HS-5 (cell line): ENCODE measurements around the gene ANGPTL1.
"Not testable (repeated sequence)": the region's sequence is repeated elsewhere in the genome, so short reads cannot be mapped to it uniquely, and the experiment has no call there.

Experiments used
- DNase-seq: peaks from one replicate; pipeline ENCODE4 v3.0.0-alpha.2; 2012; ENCODE audit warnings: low read depth

ANGPTL1 gene

DNA sequence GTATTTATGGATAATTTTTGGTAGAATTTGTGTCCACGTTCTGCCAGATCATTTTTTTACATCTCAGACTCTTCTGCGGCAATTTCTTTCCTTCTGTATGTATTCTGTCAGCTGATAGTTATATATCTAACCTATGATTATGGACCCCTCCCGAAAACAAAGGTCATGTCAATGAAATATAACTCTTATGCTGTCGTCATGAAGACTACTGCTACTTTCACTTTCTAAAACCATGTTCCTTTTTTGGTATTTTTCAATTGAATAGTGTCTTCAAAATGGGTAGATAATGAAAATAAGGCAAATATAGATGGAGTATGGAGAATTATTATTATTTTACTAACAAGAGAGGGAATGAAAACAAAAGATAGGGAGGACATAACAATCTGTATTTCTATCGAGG, 3.2 kb downstream of the ANGPTL1 start:
- no peak for DNase-seq

DNA sequence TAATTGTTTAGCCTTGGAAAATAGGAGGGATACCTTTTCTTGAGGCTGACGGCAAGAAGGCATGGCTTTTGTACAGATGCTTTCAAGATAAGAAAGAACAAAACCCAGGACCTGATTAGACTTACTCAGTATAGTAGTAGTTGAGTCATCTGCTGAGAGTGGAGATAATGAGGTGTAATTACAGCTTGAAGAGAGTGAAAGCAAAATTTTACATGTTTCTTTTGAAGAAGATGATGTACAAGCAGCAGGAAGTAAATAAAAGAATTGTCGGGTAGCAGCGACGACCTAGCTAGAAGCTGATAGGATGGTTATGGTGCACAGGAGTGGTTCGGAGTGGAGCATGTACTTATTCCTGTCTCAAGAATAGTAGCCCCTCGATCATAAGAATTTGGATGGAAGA, 6.6 kb downstream of the ANGPTL1 start:
- DNase-seq: no peak

DNA sequence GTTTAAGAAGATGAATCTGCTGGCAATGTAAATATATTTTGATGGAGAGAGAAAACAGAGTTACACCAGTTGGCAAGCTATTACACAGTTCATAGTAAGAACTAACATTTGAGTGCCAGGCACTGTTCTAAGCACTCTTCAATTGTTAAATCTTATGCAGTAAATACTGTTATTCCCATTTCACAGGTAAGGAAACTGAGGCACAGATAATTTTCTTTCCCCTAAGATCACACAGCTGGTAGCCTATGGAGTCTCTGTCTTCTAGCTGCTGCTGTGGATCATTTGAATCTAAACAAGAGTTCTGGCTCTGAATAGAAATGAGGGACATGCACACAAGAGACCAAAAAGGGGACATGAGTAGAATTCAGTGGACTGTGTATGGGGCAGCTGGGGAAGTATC, 8.0 kb downstream of the ANGPTL1 start:
- no peak for DNase-seq

DNA sequence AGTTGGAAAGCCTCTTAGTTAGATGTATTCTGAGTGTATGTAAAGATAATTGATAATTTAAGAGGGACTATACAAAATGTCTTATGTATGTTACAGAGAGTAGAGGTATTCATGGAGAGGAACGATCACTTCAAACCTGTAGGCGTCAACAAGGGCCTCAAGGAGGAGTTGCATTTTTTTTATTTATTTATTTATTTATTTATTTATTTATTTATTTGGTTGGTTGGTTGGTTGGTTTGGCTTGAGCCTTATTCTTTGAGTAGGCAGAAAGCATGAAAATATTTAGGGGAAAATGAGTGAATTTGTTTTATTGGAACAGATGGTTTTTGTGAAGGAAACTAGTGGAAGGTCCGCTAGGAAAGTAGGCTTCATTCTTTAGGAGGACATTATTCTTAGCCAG, 8.5 kb downstream of the ANGPTL1 start:
- DNase-seq: no peak

DNA sequence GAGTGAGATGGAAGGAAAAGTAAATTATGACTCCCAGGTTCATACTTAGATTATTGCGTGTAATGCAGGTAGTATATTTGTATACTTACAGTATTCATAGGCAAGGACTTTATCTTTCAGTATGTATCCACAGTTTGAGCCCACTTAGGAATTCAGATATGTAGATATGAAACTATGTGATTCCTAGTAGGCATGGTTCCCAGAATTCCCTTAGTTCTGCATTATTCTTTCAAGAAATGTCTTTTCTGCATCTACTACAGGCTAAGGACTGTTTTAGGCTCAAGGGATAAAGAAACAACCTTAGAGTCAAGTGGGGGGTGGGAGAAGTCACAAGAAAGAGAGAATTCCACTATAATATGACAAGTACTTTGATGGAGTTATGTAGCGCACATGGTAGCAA, 13.8 kb downstream of the ANGPTL1 start:
- DNase-seq: no peak

DNA sequence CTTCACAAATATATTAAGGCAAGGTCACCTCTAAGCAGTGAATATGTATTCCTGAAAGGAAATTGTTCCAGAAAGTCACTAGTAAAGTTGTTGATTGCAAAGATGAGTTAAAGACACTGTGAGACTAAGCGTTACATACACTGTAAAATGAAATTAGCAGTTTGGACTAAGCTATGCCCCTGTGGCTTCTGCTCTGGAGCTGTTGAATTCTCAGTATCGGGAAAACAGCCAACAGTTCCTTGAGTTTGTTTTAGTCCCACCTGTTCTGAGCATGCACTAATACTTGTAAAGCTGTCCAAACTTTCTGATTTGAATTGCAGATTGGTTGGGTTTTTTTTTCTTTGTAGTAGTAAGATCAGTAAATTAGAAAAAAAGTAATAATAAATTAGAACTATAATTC, 21.0 kb downstream of the ANGPTL1 start:
- no peak for DNase-seq

DNA sequence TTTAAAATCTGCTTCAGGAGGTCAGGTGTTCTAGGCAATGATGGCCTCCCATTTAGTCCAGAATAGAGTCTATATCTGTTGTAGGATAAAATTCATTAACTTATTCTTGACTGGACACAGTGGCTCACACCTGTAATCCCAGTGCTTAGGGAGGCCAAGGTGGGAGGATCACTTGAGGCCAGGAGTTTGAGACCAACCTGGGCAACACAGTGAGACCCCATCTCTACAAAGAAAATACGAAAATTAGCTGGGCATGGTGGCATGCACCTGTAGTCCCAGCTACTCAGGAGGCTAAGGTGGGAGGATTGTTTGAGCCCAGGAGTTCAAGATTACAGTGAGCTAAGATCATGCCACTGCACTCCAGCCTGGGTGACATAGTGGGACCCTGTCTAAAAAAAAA, 23.0 kb downstream of the ANGPTL1 start:
- not testable (repeated sequence) for DNase-seq

DNA sequence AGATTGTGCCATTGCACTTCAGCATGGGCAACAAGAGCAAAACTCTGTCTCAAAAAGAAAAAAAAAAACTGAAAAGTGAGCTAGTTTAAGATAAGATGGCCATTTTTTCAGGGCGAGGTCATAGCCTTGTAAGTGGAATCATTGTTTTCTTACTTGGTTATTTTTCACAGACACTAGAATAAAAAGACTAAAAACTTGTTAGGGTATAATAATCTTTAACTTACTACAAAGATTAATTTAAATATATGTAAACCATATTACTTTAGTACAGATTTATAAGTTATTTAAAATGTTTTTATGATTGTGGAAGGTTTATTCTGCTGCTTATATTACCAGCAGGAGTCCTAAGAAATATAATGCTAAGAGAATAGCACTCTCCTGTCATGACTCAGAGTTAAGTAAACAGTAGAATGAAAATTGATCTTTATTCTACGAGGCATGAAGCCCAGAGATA, 23.5 kb downstream of the ANGPTL1 start:
- DNase-seq: peak; percentile 44

DNA sequence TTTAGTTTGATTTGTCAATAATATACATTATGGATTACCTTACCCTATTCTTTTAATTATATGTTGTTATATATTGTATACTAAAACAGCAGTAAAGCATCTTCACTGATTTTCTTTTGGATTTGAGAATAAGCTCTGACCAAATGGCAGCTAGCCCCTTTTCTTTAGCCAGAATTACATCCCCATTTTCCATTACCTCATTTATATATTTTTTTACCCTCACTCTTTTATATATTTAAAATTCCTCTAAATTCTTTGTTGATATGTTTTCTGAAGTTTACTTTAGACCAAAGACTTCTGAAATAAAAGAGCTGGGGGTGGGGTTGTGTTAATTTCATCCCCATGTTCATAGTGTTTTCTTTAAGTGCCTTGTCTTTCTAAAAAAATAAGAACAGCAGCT, 24.6 kb downstream of the ANGPTL1 start:
- DNase-seq: no peak

DNA sequence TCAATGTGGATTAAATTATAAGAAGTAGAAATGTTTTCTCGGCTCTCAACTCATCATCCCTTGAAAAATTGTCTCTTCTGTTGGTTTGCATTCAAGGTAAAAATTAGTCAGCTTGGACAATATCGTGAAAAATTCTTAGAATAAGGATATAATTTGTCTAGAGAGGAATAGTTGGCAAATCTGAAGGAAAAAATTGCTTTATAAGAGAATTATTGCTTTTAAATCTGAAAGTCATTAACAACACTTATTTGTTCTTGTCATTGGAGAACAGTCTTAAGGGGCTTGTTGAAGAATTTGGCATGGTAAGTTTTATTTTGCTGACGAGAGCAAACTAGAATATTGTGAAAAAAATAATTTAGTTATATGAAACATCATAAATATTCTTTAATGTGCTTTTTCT, 26.4 kb downstream of the ANGPTL1 start:
- no peak for DNase-seq

DNA sequence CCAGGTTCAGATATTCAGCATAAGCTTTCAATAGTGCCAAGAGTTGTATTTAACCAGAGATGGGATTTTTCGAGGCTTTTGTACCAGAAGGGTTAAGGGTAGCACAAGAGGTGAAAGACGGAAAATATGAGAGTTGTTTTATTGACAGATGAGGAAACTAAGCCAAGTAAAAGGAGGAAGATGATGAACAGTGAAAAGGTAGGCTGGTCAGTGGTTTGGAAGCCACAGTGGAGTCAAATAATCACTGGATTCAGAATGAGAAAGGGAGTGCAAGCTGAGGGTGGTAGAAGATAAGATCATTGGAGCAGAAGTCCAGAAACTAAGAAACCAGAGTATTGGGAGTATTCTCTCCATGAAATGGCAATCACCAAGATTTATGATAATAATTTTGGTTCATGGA, 45.7 kb downstream of the ANGPTL1 start:
- no peak for DNase-seq

DNA sequence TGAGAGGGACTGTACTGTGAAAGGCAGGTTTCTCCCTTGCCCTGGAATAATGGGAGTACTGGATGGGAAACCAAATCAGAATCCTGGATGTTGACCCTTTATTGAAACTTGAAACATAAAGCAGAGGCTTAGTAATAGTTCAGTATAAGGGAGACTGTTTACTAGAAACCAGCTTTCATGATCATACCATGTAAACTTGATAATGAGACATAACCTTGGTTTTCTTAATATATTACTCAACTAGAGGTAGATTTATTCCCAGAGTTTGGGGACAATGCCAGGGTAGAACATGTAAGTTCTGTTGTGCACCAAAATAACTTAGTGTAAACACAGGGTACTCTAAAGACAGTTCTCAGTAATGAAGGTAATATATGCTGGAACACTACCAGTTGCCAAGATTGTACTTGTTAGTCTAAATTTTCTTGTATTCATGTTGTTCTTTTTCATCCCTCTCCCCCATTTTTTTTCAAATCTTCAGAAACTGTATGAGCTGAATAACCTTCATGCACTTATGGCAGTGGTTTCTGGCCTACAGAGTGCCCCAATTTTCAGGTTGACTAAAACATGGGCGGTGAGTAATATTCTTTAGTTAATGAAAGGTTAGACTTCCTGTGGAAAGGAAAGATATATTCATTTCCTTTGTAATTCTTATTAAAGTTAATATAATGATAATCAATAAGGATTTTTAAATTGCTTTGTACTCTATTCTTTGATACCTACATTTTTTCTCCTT, 49.6 kb downstream of the ANGPTL1 start:
- no peak for DNase-seq

DNA sequence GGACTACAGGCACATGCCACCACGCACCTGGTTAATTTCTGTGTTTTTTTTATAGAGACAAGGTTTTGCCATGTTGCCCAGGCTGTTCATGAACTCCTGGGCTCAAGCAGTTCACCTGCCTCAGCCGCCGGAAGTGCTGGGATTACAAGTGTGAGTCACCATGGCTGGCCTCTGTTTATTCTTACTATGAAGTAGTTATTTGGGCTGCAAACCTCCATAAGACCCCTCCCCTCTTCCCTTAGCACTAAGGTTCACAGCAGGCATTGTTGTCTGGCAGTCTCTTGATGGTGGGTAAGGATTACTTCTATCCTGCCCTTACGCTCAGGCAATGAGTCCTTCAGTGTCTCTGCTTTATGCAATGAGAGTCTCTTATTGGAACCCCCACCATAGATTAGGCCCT, 51.8 kb downstream of the ANGPTL1 start:
- DNase-seq: no peak

DNA sequence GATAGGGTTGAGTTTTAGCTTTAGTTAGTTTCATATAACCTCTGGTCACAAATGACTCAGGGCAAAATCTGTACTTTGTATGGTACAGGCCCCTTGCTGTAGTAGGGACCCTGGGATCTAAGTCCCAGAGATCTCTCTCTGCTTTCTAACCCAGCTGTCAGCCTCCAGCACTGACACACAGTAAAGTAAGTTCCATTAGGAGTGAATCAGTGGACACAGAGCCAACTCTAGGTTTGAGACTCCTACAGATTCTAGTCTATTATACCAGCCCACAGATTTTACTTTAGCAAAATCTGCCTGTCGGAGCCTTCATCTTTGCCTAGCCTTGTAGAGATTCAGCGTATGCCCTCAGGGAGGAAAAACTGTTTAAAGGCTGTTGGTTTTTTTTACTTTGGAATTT, 52.5 kb downstream of the ANGPTL1 start:
- DNase-seq: no peak

DNA sequence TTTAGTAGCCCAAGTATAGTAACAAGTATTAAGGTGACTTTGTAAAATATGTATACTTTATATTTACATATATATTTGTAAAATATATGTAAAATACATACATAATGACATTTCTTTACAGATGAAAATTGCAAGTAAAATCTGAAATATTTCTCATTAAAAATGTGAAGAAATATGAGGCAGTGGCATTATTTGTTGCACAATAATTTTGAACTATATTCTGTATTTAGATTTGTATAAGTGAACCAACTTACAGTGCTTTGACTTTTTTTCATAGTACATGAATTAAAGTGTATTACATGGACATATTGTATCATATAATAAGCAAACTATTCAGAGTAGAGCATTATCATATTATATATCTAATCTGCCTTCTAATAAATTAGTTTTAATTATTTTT, 60.3 kb downstream of the ANGPTL1 start:
- DNase-seq: no peak

DNA sequence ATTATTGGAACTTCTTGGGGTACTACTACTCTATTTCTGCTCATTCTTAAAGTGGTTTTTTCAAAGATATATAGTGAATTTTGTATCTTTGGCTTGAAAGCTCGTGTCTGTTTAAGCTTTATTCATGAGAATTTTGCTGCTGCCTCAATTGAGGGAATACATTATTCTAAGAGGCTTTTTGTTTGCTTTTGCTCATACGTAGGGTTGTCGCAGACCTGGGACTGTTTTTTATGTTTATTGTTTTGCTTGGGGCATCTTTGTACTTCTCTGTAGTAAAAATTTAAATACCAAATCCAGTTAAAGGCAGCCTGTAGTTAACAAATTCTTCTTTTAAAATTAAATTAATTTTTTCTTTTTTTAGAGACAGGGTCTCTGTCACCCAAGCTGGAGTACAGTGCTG, 62.3 kb downstream of the ANGPTL1 start:
- no peak for DNase-seq

DNA sequence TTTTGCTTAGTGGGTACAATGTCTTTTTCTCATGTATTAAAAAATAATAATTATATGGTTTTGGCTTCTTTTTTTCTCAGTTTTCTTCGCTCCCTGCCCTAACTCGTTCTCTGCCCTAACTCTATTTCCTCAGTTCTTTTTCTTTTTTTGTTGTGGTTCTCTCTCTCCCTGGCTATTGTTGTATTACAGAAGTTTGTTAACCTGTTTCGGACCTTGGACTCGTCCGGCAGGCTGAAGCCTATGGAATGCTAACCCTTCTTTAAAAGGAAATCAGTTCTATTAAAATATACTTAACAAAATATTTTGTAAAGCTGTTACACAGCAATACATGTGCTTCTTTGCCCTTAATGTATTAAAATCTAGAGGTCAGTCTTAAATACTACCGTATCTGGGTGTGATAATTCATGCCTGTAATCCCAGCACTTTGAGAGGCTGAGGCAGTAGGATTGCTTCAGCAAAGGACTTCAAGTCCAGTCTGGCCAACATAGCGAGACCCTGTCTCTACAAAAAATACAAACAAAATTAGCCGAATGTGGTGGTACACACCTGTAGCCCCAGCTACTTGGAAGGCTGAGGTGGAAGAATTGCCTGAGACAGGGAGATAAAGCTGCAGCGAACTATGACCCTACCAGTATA, 64.1 kb downstream of the ANGPTL1 start:
- no peak for DNase-seq

DNA sequence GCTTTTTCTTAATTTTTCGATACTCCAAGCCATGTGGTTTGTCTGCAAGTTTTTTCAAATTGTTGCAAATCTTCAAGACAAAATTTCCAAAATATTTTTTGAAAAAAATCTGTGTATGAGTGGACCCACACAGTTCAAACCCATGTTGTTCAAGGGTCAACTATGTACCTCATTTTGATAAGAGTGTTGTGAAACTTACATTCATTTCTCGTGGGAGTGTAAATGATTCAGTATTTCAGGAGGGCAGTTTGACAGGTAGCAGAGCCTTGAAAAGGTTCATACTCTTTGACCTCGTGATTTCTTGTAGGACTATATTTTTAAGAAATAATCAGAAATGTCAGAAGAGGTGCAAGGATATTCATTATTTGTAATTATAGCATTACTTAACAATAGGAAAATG, 68.0 kb downstream of the ANGPTL1 start:
- no peak for DNase-seq
